AG04450 (cell line): ENCODE data around the gene NR2E1. TPM values are rescaled to one million over a fixed set of nuclear protein-coding genes. Genes with fewer than 3 reads are reported as not detected.

Source experiments
- CTCF ChIA-PET: fragments of 300-600, 350-600 bp; formaldehyde crosslinking; extraction: SDS; loops from one replicate; lab custom pipeline; 2022; ENCODE audit warnings: antibody characterized with exemption, inconsistent platforms; lab: Charles Lee
- POLR2A ChIA-PET: fragments of 350-600 bp; formaldehyde crosslinking; extraction: SDS; loops from one replicate; lab custom pipeline; 2021; ENCODE audit warnings: antibody characterized with exemption, inconsistent platforms; lab: Yijun Ruan, JAX
- DNase-seq: peaks from one replicate; pipeline ENCODE4 v3.0.0-alpha.2; 2011; ENCODE audit warnings: low read depth, low spot score
- H3K27ac ChIP-seq: one replicate; pipeline ENCODE4 v1.5.1; 2012; ENCODE audit warnings: low read depth, low read length, control low read depth
- H3K27me3 ChIP-seq: one replicate; pipeline ENCODE4 v1.6.0; 2012; ENCODE audit warnings: low read length; ENCODE audit not compliant: control insufficient read depth, insufficient read depth
- H3K4me3 ChIP-seq: 2 replicates; pipeline ENCODE4 v1.5.1; 2011; ENCODE audit warnings: mild to moderate bottlenecking, low read depth, low read length, control low read depth
- H3K9me3 ChIP-seq: 2 replicates; pipeline ENCODE4 v1.5.1; 2012; ENCODE audit warnings: low read length; ENCODE audit not compliant: control insufficient read depth, insufficient read depth
- polyA plus RNA-seq: library from polyadenylated mRNA; depleted of rRNA; stranded (reverse); fragments of >200 nt; gene quantifications from 2 replicates; pipeline ENCODE4 v1.2.3, GENCODE V29; 2011
- TF ChIP-seq, protein P1 (sequence below): IDR thresholded peaks from 2 replicates; pipeline ENCODE4 v1.5.1; 2011; ENCODE audit warnings: low read depth, low read length, control low read depth, inconsistent platforms

NR2E1 gene
- polyA plus RNA-seq, 1 experiment: not detected

DNA sequence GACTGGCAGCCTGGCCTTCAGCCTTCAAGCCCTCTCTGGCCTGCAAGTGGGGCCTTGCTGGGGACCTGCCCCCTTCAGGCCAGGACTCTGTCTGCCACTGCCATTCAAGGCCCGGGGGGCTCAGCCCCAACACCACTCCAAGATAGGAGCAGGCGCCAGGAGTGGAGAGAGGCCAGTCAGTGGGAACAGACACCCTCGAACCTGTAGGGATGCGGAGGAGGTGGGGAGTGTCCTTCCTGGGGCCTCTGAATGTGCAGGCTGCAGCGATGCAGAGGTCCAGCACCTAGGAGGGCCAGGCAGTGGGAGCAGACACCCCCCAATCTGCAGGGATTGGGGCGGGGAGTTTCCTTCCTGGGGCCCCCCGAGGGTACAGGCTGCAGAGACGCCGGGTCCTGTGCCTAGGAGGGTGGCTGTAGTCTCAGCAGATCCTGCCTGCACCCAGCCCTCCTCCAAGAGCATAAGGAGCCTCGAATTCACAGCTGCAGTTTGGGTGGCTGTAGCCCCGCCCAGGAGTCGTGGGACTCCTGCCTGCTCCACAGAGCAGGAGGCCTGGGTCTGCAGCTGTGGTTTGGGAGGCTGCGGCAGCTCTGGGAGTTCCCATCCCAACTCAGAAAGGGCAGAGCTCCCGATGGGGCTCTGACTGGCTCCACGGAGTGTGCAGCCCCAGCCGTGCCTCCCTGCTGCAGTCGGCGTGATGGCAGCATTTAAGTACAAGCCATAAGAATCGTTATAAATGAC, 33.1 kb downstream of the NR2E1 start:
- DNase-seq: no peak
- TF ChIP-seq, protein P1, sequence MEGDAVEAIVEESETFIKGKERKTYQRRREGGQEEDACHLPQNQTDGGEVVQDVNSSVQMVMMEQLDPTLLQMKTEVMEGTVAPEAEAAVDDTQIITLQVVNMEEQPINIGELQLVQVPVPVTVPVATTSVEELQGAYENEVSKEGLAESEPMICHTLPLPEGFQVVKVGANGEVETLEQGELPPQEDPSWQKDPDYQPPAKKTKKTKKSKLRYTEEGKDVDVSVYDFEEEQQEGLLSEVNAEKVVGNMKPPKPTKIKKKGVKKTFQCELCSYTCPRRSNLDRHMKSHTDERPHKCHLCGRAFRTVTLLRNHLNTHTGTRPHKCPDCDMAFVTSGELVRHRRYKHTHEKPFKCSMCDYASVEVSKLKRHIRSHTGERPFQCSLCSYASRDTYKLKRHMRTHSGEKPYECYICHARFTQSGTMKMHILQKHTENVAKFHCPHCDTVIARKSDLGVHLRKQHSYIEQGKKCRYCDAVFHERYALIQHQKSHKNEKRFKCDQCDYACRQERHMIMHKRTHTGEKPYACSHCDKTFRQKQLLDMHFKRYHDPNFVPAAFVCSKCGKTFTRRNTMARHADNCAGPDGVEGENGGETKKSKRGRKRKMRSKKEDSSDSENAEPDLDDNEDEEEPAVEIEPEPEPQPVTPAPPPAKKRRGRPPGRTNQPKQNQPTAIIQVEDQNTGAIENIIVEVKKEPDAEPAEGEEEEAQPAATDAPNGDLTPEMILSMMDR: no peak
- CTCF ChIA-PET: interaction anchor here (1.0 kb wide), 1 partner anchor 218 kb away, joined by 3 read pairs; no protein-coding TSS in a partner anchor
- POLR2A ChIA-PET: interaction anchor here (0.7 kb wide), 1 partner anchor 62 kb away, joined by 4 read pairs; the partner anchor contains the start of gene SNX3
- Histone ChIP-seq H3K4me3 (no peak overlapping the region), H3K27me3 (peaks cover 6% of the 10 kb centered on the region), H3K27ac (no peak overlapping the region), H3K9me3 (no peaks in the 10 kb centered on the region; the same call in 1 of the 2 replicates)

DNA sequence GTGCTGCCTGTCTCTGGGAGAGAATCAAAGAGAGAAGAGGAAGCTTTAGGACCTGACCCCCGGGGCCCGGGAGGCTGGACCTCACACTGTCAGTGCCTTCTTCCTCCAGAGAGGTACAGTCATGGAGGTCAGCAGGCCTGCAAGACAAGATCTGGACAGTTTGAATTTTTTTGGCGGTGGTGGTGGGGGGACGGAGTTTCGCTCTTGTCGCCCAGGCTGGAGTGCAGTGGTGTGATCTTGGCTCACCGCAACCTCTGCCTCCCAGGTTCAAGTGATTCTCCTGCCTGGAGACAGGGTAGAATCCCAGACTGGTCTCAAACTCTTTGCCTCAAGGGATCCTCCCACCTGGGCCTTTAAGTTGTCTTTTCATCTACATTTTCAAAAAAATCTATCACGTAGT, 34.4 kb downstream of the NR2E1 start:
- Histone ChIP-seq H3K27ac (no peak overlapping the region), H3K4me3 (no peak overlapping the region), H3K9me3 (no peaks in the 10 kb centered on the region; the same call in 1 of the 2 replicates), H3K27me3 (no peaks in the 10 kb centered on the region)
- TF ChIP-seq, protein P1: no peak
- CTCF ChIA-PET: no interaction called here
- POLR2A ChIA-PET: no interaction called here
- no peak for DNase-seq

GRCh38 chr6:108200631-108201030, 34.8 kb downstream of the NR2E1 start:
- Histone ChIP-seq H3K9me3 (no peaks in the 10 kb centered on the region; the same call in 1 of the 2 replicates), H3K4me3 (no peak overlapping the region), H3K27ac (peak overlapping the region; percentile 11), H3K27me3 (no peaks in the 10 kb centered on the region)
- TF ChIP-seq, protein P1: no peak
- POLR2A ChIA-PET: no interaction called here
- CTCF ChIA-PET: no interaction called here
- DNase-seq: no peak

DNA sequence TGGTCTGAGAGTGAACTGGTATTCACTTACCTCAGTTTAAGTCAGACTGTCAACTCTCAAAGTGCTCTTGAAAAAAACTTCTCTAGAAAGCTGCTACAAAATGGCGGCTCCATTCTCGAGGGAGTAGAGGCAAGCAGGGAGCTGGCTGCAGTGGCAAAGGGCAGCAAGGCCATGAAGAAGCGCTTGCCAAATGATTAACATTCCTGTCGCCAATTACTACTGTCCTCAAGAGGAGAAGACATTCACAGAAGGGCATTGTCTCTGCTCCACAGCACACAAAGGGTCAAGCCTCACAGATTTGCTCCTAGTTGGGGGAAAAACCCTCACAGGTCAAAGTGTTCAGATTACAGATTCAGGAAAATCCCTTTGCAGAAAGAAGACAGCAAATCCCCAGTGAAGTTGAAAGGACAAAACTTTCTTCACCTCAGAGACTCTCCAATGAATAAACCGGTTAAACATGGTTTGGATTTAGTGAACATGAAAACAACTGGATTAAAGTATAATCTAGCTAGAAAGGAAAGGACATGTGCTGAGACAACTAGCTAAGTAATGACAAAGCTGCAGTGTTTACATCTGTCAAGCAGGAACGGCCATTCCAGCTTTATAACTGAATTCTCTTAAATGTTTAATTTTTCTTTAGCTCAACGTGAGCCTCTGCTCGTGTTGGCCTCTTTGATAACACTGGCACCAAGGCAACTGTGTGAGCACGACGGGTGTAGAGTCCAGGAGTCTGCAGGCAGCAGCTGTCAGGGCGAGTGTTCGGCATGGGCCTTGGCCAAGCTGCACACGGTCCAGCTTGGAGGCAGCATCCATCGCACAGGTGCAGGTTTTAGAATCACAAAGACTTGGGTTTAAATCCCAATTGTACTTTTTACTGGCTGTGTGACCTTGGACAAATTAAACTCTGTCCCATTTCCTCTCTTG, 37.6 kb downstream of the NR2E1 start:
- H3K9me3 ChIP-seq: no peaks in the 10 kb centered on the region; the same call in 1 of the 2 replicates
- no peak overlapping the region for H3K27ac ChIP-seq
- no peak for DNase-seq
- H3K4me3 ChIP-seq: no peak overlapping the region
- ChIA-PET CTCF (no interaction called here), POLR2A (no interaction called here)
- TF ChIP-seq, protein P1: no peak
- no peaks in the 10 kb centered on the region for H3K27me3 ChIP-seq
